Colon (tissue), 2 donors: ENCODE results near the gene PADI1.

Experiments used
- FAIRE-seq: peaks from 2 replicates; lab custom pipeline; 2012; peaks lifted over from hg19 to GRCh38; lab: Jason Lieb, UNC
- donor health status: control.
- donor health status: control.

PADI1 gene

DNA sequence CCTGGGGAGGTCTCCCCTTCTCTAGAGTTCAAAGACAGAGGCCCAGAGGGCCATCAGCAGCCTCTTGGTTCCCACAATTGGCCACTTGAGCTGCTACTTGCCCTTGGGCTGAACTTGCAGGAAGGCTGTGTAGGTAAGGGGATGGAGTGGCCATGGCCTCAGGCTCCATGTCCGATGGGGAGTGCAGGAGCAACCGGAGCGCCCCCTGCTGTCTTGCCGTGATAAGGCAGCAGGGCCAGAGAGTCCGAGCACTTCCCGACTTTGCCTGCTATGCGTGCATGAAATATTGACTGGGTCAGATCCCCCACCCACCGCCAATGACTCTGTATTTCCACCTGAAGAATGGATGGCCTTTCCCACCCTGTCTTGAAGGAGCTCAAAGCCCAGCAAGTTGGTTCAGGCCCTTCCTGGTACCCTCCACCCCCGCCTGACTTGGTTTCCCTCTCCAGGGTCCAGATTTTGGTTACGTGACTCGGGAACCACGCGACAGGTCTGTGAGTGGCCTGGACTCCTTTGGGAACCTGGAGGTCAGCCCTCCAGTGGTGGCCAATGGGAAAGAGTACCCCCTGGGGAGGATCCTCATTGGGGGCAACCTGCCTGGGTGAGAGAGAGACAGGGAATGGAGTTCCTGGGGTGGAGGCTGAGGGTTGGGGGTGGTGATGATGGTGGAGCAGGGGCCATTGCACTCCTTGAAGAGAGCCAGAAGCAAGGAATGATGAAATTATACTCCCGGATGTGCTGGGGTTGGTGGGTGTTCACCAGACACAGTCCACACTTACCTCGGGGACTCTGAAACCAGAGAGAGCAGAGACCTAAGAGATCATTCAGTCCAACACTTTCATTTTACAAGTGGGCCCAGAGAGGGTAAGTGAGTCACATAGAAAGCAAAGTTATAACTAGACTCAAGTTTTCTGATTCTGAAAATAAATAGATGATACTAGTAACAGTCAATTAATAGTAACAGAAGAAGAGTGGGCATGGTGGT lies 69.5 kb downstream of the PADI1 start:
- FAIRE-seq = no peak

DNA sequence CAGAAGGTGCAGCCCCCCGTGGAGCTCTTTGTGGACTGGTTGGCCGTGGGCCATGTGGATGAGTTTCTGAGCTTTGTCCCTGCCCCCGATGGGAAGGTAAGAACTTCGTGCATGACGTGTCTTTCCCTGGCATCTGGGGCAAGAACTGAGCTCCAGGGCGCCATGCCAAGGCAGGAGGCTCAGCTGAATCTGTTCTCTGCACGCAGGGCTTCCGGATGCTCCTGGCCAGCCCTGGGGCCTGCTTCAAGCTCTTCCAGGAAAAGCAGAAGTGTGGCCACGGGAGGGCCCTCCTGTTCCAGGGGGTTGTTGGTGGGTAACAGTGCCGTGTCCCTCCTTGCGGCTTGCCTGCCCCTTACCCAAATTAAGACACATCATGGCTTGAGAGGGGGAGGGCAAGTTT lies 71.6 kb downstream of the PADI1 start:
- FAIRE-seq = no peak

DNA sequence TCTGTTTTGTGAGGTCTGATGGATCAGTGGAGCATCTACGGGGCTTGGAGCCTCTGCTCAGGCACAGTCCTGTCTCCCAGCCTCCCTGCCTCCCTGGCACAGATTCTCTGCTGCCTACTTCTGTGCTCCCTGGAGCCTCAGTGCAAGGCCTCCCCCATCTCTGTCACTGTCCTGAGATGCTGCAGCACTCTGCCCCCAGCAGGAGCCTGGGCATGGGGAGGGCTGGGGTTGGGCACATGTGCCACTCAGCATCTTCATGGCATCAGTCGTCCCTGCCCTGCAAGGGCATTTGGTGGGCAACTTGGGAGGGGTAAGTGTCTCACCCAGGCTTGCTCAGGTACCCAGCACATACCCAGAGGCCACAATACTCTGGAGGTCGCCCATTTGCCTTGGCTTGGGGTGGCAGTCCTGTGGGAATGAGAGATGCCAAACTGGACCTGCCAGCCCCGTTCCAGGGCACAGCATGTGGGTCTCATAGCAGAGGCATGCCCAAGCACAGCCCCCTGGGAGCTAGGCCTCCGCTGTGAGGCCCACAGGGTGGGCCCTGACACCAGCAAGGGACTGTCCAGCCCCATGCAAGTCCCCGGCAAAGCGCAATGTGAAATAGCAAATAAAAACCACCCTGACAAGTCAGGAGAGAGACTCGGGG lies 72.7 kb downstream of the PADI1 start:
- FAIRE-seq = no peak

DNA sequence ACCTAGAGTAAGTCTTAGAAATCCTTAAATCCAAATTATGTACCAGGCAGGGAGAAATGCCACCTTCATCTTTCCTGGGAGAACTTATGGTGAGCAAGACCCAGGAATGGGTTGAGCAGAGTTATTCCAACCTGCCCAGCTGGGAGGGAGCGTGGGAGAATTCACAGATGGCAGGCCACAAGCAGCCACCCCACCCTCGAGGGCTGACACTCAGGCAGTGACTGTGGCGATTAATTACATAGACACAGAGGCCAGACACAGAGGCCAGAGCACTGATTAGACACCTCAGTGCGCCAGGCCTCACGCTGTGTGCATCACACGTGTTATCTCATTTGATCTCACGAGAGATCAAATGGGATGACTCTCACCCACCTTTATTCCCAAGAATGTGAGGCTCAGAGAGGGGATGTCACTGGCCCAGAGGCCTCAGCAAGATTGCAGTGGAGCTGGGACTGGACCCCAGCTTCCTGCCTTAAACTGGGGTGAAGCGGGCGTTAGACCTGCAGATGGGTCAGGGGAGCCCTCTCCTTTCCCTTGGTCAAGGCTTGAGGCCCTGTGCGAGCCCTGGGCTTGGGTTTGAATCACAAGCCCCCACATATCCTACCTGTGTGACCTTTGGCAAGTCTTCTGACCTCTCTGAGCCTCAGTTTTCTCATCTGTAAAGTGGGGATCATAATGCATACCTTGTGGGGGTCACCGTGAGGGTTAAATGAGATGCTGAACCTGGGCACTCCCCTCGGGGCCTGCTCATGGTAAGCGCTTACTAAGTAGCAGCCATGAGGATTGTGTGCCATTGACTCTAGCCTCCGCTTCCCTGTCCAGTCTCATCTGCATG lies 74.3 kb downstream of the PADI1 start:
- FAIRE-seq = no peak

DNA sequence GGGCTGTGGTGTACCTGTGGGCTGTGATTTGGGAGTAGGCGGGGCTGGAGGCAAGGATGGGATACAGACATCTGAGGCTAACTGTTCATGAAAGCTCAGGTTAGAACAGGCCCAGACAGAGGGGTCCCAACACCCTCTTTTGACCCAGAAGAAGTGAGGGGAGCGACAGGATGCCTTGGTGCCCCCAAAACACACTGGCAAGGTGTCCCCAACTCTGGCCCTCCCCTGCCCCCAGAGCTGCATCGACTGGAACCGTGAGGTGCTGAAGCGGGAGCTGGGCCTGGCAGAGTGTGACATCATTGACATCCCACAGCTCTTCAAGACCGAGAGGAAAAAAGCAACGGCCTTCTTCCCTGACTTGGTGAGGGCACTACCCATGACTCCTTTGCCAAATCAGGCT lies 75.5 kb downstream of the PADI1 start:
- FAIRE-seq = no peak

DNA sequence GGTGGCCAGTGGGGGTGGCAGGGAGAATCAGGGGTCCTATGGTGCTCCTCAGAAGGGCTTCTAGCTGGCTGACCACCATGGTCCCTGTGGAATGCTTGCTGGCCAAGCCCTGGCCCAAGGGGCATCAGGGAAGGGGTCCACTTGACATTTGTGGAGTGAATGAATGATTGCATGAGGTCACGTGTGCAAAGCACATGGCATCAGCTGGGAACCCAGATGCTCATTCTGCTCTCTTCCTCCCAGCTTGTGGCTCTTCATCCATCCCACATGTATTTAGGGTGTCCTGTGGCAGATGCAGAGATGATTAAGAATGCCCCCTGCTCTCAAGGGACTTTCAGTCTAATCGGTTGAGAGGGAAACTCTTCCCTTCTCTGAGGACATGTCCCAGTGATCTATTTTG lies 76.0 kb downstream of the PADI1 start:
- FAIRE-seq = no peak

DNA sequence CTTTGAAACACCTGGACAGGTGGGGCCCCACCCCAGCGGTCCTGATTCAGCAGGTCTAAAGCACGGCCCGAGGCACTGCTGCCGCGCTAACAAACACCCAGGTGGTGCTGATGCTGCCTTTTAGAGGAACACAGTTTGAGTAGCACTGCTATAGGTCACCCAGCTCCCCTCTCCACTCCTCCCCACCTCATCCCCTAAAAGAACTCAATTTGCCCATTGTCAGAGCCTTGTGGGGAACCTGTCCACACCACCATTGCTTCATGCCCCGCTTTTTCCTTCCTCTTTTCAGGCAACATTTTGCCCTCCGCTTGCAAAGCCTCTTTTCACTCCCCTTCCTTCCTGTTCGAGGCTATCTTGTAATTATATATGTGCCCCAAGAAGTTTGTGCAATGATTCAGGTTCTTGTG lies 76.8 kb downstream of the PADI1 start:
- no peak for FAIRE-seq

DNA sequence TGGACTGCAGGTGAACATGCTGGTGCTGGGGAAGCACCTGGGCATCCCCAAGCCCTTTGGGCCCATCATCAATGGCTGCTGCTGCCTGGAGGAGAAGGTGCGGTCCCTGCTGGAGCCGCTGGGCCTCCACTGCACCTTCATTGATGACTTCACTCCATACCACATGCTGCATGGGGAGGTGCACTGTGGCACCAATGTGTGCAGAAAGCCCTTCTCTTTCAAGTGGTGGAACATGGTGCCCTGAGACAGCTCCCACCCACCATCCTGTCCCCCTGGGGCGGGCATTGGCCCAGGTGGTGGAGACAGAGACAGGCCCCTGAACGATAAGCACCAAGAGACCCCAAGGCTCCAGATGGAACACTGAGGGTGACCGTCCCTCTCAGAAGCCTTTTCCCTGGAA lies 77.9 kb downstream of the PADI1 start:
- no peak for FAIRE-seq

DNA sequence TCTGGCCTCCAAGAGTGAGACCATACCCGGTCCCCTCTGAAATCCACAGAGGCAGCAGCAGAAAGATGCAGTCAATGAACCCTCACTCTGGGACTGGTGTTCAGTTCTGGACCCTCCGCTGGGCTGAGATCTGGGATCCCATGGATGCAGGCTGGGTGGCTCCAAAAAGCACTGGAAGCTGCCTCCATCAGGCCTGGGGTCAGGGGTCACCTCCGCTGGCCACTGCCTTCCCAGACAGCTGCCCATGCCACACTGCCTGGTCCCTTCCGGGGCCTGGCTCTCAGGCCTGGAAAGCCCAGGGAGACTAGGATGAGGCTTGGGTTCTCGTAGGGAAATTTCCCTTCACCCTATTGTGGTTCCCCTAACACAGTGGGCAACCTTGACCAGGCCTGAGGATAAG lies 81.7 kb downstream of the PADI1 start:
- no peak for FAIRE-seq

DNA sequence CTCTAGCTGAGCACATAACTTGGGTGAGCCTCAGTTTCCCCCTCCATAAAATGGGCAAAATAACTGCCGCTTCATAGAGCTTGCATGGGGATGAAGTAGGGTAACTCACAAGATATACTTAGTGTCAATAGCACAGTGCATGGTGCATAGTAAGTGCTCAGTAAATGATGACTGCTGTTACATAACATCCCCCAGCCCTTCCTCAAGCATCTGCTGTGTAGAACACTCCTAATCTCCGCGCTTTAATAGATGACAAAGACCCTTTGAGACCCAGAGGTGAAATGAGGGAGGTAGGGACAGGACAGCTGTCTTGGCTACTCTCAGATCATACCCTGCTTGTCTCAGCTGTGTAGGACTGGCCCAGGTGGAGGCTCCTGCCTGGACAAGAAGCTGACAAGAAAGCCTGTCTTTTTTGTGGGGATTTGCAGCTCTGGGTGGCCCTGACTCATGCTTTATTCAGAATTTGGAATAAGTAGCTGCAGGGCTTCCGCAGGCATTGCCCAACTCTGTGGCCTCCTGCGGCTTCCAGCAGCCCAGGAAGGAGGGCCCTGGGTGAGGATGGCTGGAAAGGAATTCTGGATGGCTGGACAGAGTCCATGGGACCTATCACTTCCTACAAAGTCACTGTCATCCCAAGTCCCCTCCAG lies 82.3 kb downstream of the PADI1 start:
- no peak for FAIRE-seq

DNA sequence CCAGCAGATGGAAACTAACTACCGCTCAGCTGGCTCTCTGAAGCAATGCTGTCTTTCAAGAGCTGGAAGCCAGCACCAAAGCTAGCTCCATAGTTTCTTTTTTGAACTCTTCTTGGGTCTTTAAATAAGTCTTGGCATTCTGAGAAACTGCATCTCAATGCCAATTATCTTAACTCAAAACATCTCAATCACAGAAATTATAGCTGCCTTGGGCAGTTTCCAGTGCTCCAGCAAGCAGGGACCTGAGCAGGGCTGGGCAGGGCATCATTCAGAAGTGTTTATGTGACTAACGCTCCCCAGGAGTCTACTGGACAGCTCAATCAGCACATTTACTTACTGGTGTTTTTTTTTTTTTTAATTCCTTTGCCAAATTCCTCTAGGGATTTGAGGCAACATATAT lies 84.8 kb downstream of the PADI1 start:
- no peak for FAIRE-seq

DNA sequence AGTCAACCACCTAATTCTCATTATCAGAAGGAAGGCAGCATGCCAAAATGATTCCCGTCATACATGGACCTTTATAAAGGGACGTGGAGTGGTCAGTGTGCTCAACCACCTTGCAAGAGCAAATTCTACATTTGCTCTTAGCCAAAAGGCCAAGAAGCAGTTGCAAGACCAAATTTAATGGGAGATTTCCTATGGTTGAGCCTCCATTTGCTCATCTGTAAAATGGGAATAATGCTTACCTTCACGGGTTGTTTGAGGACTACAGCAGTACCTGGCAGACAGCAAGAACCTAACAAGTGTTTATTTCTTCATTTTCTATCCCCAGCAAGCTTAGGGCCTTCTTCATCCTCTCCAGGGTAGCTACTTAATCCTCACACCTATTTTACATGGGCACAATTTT lies 85.6 kb downstream of the PADI1 start:
- no peak for FAIRE-seq

DNA sequence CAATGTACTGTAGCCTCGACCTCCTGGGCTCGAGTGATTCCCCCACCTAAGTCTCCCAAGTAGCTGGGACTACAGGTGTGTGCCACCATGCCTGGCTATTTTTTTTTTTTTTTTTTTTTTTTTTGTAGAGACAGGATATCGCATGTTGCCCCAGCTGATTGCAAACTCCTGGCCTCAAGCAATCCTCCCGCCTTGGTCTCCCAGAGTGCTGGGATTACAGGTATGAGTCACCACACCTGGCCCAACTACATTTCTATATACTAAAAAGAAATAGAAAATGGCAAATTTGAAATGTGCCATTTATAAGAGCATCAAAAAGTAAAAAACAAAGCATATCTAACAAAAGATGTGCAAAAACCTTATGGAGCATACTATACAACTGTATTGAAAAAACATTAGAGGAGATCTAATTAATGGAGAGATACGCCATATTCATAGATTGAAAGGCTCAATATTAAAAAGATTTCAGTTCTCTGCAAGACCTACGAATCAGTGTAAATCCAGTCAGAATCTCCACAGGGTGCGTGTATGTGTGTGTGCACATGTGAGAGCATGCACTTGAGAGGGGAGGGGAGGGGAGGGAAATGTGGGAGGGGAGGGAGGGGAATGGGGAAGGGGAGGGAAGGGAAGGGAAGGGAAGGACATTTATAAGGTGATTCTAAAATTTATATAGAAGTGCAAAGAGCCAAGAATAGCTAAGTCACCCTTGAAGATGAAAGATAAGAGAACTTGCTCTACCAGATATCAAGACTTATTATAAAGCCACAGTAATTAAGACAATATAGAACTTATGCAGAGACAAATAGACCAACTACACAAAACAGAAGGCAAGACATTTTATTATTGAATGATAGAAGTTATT lies 87.6 kb downstream of the PADI1 start:
- FAIRE-seq = no peak

DNA sequence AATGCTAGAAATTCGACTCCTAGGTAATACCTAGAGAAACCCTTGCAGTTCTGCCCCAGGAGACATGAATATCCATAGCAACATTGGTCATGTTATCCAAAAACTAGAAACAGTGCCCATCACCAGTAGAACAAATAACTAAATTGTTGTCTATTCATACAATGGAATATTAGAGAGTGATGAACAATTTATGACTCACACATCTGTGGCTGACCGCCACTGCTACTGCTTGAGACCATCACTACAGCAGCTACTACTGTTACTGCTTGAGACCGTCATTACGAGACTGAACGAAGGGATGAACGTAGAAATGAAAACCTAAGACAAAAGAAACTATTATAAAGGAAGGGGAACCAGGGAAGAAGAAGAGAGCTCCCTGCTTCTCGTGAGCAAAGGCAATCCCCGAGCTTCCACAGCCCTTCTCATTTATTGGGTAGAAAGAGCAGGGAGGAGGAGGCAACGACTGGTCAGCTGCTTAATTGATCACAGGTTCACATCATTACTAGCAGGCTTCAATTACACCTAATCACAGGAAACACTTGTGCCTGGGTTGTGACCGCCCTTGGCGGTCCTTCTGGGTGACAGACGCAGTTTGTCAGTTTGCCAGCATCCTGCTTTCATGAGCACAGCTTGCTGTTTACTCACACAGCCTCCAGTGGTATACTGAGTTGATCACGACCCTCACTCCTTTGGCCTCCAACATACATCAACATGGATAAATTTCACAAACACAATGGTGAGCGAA lies 88.9 kb downstream of the PADI1 start:
- no peak for FAIRE-seq

DNA sequence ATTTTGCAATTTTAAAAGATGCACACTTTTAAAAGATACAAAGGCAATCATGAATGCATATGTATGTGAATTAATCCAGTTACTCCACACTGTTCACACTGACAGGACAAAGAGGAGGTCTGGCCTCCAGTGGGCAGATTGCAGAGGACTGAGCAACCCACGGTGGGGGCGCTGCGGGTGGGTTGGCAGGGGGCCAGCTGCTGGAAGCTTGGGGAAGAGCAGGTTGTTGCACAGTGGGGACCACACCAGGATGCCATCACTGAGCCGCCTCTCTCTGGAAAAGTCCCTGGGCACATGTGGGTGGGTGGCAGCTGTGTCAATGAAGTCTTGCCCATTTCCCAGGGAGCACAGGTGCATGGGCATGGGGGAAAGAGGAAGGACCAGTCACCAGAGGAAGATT lies 90.4 kb downstream of the PADI1 start:
- no peak for FAIRE-seq
